ENCODE measurements around the gene CBX1.

Gene CBX1

GRCh38 chr17:48128400-48128799, 27.1 kb upstream of the CBX1 start:
- H3K27ac ChIP-seq = no peak overlapping the region
- TF ChIP-seq CTCF (IDR thresholded peaks at IDR 0.05) (no peak), ZFX (IDR thresholded peaks at IDR 0.05; ENCODE audit: borderline replicate concordance) (no peak)

GRCh38 chr17:48127371-48128051, 26.2 kb upstream of the CBX1 start:
- TF ChIP-seq CTCF (IDR thresholded peaks at IDR 0.05) (no peak), ZFX (IDR thresholded peaks at IDR 0.05; ENCODE audit: borderline replicate concordance) (no peak)
- no peak overlapping the region for H3K27ac ChIP-seq

- TF ChIP-seq ZFX (IDR thresholded peaks at IDR 0.05; ENCODE audit: borderline replicate concordance) = no peak
- TF ChIP-seq CTCF (IDR thresholded peaks at IDR 0.05) = no peak
- H3K27ac ChIP-seq = no peak overlapping the region
These were observed 25.2 kb upstream of the CBX1 start for GRCh38 chr17:48126532-48126850.

GRCh38 chr17:48125829-48126531, 24.7 kb upstream of the CBX1 start:
- no peak for TF ChIP-seq CTCF (IDR thresholded peaks at IDR 0.05)
- no peak overlapping the region for H3K27ac ChIP-seq

GRCh38 chr17:48123776-48124388, 22.6 kb upstream of the CBX1 start:
- no peak overlapping the region for H3K27ac ChIP-seq
- no peak for TF ChIP-seq CTCF (IDR thresholded peaks at IDR 0.05)
- no peak for TF ChIP-seq ZFX (IDR thresholded peaks at IDR 0.05; ENCODE audit: borderline replicate concordance)

- no peak overlapping the region for H3K27ac ChIP-seq
- TF ChIP-seq CTCF (IDR thresholded peaks at IDR 0.05) (no peak), ZFX (IDR thresholded peaks at IDR 0.05; ENCODE audit: borderline replicate concordance) (no peak)
These were observed 21.8 kb upstream of the CBX1 start for GRCh38 chr17:48123111-48123510.

- no peak for TF ChIP-seq ZFX (IDR thresholded peaks at IDR 0.05; ENCODE audit: borderline replicate concordance)
- TF ChIP-seq CTCF (IDR thresholded peaks at IDR 0.05) = no peak
- H3K27ac ChIP-seq = no peak overlapping the region
These were observed 21.4 kb upstream of the CBX1 start for GRCh38 chr17:48122665-48123045.
